HepG2 (cell line): ENCODE measurements around the gene RAD18. TPM values are rescaled to one million over a fixed set of nuclear protein-coding genes. Genes with fewer than 3 reads are reported as not detected.

Source experiments
- ATAC-seq: fragments of 200-7000 bp; cut with Tn5 transposase; 3 replicates; pipeline ENCODE4 v1.9.1; 2020; ENCODE audit warnings: mild to moderate bottlenecking, moderate library complexity
- BruUV-seq: library from RNA; stranded (reverse); fragments of 400-500 nt; replicated peaks from 2 replicates; lab custom pipeline; 2021; lab: Mats Ljungman, UMichigan
- CTCF ChIA-PET: fragments of 300-600 bp; formaldehyde crosslinking; extraction: SDS; loops from one replicate; lab custom pipeline; 2021; ENCODE audit warnings: low total read pairs, inconsistent platforms, low intra/inter-chr PET ratio; lab: Yijun Ruan, JAX
- POLR2A ChIA-PET: fragments of 350-600 bp; sonication (Branson Sonifier 250); formaldehyde crosslinking; loops from one replicate; lab custom pipeline; 2020; ENCODE audit warnings: antibody characterized with exemption, inconsistent platforms; lab: Yijun Ruan, JAX
- DNase-seq: peaks from one replicate; pipeline ENCODE4 v3.0.0-alpha.2; 2015; ENCODE audit warnings: low spot score
- FAIRE-seq: peaks from 3 replicates; lab custom pipeline; 2011; peaks lifted over from hg19 to GRCh38; lab: Jason Lieb, UNC
- H2AFZ ChIP-seq: one replicate; pipeline ENCODE4 v1.6.1; 2011; ENCODE audit warnings: low read length, inconsistent platforms
- H3K27ac ChIP-seq: fragments of 300-600 bp; 3 replicates; pipeline ENCODE4 v1.8.0; 2011; ENCODE audit warnings: mixed run types, mild to moderate bottlenecking, mixed read lengths, low read length, inconsistent platforms; ENCODE audit not compliant: insufficient read depth; ENCODE audit errors: extremely low read length
- H3K27me3 ChIP-seq, 2 experiments: fragments of 200-600 bp in 1 of 2; 2 replicates in 1 of 2; 3 replicates in 1 of 2; pipeline versions ENCODE4 v1.6.0 to v1.8.0; 2011; ENCODE audit warnings: low read length in 2 of 2, mild to moderate bottlenecking in 2 of 2, moderate library complexity in 2 of 2, inconsistent platforms in 1 of 2; ENCODE audit not compliant: insufficient read depth in 2 of 2, control insufficient read depth in 1 of 2
- H3K36me3 ChIP-seq, 2 experiments: fragments of 200-600 bp in 1 of 2; replicated peaks in 1 of 2; 2 replicates in 1 of 2; 3 replicates in 1 of 2; pipeline versions ENCODE4 v1.5.1 to v1.8.0; 2011; ENCODE audit warnings: low read length in 2 of 2, inconsistent platforms in 1 of 2; ENCODE audit not compliant: insufficient read depth in 2 of 2, control insufficient read depth in 1 of 2
- H3K4me1 ChIP-seq: 2 replicates; pipeline ENCODE4 v1.5.1; 2012; ENCODE audit warnings: low read length, inconsistent platforms; ENCODE audit not compliant: insufficient read depth
- H3K4me2 ChIP-seq: 2 replicates; pipeline ENCODE4 v1.6.0; 2011; ENCODE audit warnings: low read depth, low read length, inconsistent platforms
- H3K4me3 ChIP-seq, 3 experiments: fragments of 200-600 bp in 1 of 3; sonication (generic), shearing (Covaris generic) in 1 of 3; replicated peaks in 1 of 3; 2 replicates each; pipeline ENCODE4 v1.5.1; 2011 to 2016; ENCODE audit warnings: low read length in 3 of 3, inconsistent platforms in 2 of 3, low read depth in 2 of 3, mild to moderate bottlenecking in 2 of 3, control low read depth in 1 of 3, mixed read lengths in 1 of 3; ENCODE audit not compliant: insufficient read depth in 1 of 3
- H3K79me2 ChIP-seq: one replicate; pipeline ENCODE4 v1.6.1; 2011; ENCODE audit warnings: low read length, inconsistent platforms; ENCODE audit not compliant: insufficient read depth
- H3K9ac ChIP-seq: 2 replicates; pipeline ENCODE4 v1.6.0; 2011; ENCODE audit warnings: mild to moderate bottlenecking, low read depth, low read length, inconsistent platforms; ENCODE audit not compliant: insufficient read depth
- H3K9me3 ChIP-seq: 2 replicates; pipeline ENCODE4 v1.5.1; 2012; ENCODE audit warnings: mild to moderate bottlenecking, low read length
- H4K20me1 ChIP-seq: 2 replicates; pipeline ENCODE4 v1.6.0; 2011; ENCODE audit warnings: inconsistent platforms, mild to moderate bottlenecking, low read length, moderate library complexity; ENCODE audit not compliant: insufficient read depth
- CENPX ChIP-seq: sonication (generic); formaldehyde crosslinking; IDR thresholded peaks from 2 replicates; pipeline ENCODE4 v1.9.0; 2021; ENCODE audit warnings: mild to moderate bottlenecking, missing genetic modification reagents, moderate library complexity
- IKZF1 ChIP-seq: fragments of 450-650 bp; IDR thresholded peaks from 2 replicates; pipeline ENCODE4 v1.7.1; 2016
- MIER2 ChIP-seq: IDR thresholded peaks from 2 replicates; pipeline ENCODE4 v1.6.1; 2016; ENCODE audit warnings: missing biosample characterization, missing genetic modification reagents
- MXI1 ChIP-seq: IDR thresholded peaks from 3 replicates; pipeline ENCODE4 v1.6.1; 2012; ENCODE audit warnings: low read depth, low read length, inconsistent platforms, borderline replicate concordance
- NFKBIZ ChIP-seq: IDR thresholded peaks from 2 replicates; pipeline ENCODE4 v1.6.1; 2018; ENCODE audit warnings: missing genetic modification reagents, missing compliant biosample characterization
- SALL1 ChIP-seq: sonication (generic); formaldehyde crosslinking; IDR thresholded peaks from 2 replicates; pipeline ENCODE4 v1.8.0; 2022; ENCODE audit warnings: mild to moderate bottlenecking, missing genetic modification reagents
- SALL2 ChIP-seq: sonication (generic); formaldehyde crosslinking; IDR thresholded peaks from 2 replicates; pipeline ENCODE4 v1.8.1; 2023; ENCODE audit warnings: mild to moderate bottlenecking, missing genetic modification reagents, inconsistent platforms
- U2AF2 ChIP-seq: fragments of 200-400 bp; formaldehyde crosslinking; IDR thresholded peaks from 2 replicates; pipeline ENCODE4 v1.6.1; 2017; ENCODE audit warnings: low read depth, mild to moderate bottlenecking, low read length
- YEATS4 ChIP-seq: sonication (generic); formaldehyde crosslinking; IDR thresholded peaks from 2 replicates; pipeline ENCODE4 v1.4.0; 2020; ENCODE audit warnings: missing genetic modification reagents, borderline replicate concordance
- ZBTB26 ChIP-seq: IDR thresholded peaks from 2 replicates; pipeline ENCODE4 v1.6.1; 2016; ENCODE audit warnings: missing compliant biosample characterization, missing genetic modification reagents, borderline replicate concordance
- ZNF207 ChIP-seq: fragments of 450-650 bp; IDR thresholded peaks from 2 replicates; pipeline ENCODE4 v1.6.1; 2016; ENCODE audit warnings: antibody characterized with exemption, borderline replicate concordance
- ZNF24 ChIP-seq: fragments of 450-650 bp; IDR thresholded peaks from 2 replicates; pipeline ENCODE4 v1.6.1; 2017; ENCODE audit warnings: antibody characterized with exemption, mild to moderate bottlenecking
- ZNF431 ChIP-seq: sonication (generic); formaldehyde crosslinking; IDR thresholded peaks from 2 replicates; pipeline ENCODE4 v1.9.0; 2022; ENCODE audit warnings: missing genetic modification reagents, low read depth, mild to moderate bottlenecking, borderline replicate concordance
- ZNF577 ChIP-seq: sonication (generic); formaldehyde crosslinking; IDR thresholded peaks from 2 replicates; pipeline ENCODE4 v1.4.0; 2020; ENCODE audit warnings: mild to moderate bottlenecking, low read depth, missing genetic modification reagents, borderline replicate concordance
- ZNF616 ChIP-seq: sonication (generic); formaldehyde crosslinking; IDR thresholded peaks from 2 replicates; pipeline ENCODE4 v1.5.0; 2020; ENCODE audit warnings: low read depth, mild to moderate bottlenecking, missing genetic modification reagents
- ZNF780A ChIP-seq: sonication (generic); formaldehyde crosslinking; IDR thresholded peaks from 2 replicates; pipeline ENCODE4 v1.8.0; 2022; ENCODE audit warnings: mild to moderate bottlenecking, missing genetic modification reagents, moderate library complexity
- WGBS: methylation state at CpG from one replicate; pipeline ENCODE4 v1.1.6; 2017; ENCODE audit warnings: low lambda C conversion rate; 5-methylcytosine and 5-hydroxymethylcytosine counted together
- in situ Hi-C: cut with HindIII; loops from 2 replicates; pipeline ENCODE4 v1.10.0; 2017; ENCODE audit warnings: low pct_unique_long_range_greater_than_20kb; ENCODE audit not compliant: extremely low pct_ligation_motif_present
- intact Hi-C: fragments of 100-400 bp; cut with micrococcal nuclease; formaldehyde crosslinking; loops from one replicate; pipeline ENCODE4 v1.10.0; 2022; ENCODE audit not compliant: unreplicated experiment
- polyA plus RNA-seq, 8 experiments: library from polyadenylated mRNA; depleted of rRNA in 3 of 8; stranded (reverse) in 7 of 8; unstranded in 1 of 8; fragments of >200 nt; fragmentation: Illumina TruSeq in 4 of 8; extraction: Trizol in 4 of 8; gene quantifications; 2 replicates each; pipeline versions ENCODE4 v1.2.1 to v1.2.3, GENCODE V29; 2011 to 2016; ENCODE audit warnings: low read depth in 4 of 8, missing spikeins in 1 of 8, mixed read lengths in 1 of 8; ENCODE audit not compliant: insufficient read depth in 1 of 8
- total RNA-seq, 5 experiments: library from RNA; depleted of rRNA; stranded (reverse); fragments of >200 nt; fragmentation: Illumina TruSeq; extraction: Trizol; gene quantifications; 2 replicates each; pipeline ENCODE4 v1.2.3, GENCODE V29; 2016; ENCODE audit warnings: low read depth in 1 of 5
- TF ChIP-seq, protein P1 (sequence below): sonication (generic); formaldehyde crosslinking; IDR thresholded peaks from 2 replicates; pipeline ENCODE4 v1.4.0; 2020; ENCODE audit warnings: mild to moderate bottlenecking, missing genetic modification reagents
- TF ChIP-seq, protein P2 (sequence below): sonication (generic); formaldehyde crosslinking; IDR thresholded peaks from 2 replicates; pipeline ENCODE4 v1.5.0; 2020; ENCODE audit warnings: missing genetic modification reagents
- TF ChIP-seq, protein P3 (sequence below): sonication (generic); formaldehyde crosslinking; IDR thresholded peaks from 2 replicates; pipeline ENCODE4 v1.4.0; 2020; ENCODE audit warnings: missing genetic modification reagents, borderline replicate concordance

RAD18 gene
- total and polyA plus RNA-seq, 2 of the 13 experiments (the other 11 are each of a cell fraction or from before 2014, with no cell fraction given): 5.9 to 20.7 TPM

DNA sequence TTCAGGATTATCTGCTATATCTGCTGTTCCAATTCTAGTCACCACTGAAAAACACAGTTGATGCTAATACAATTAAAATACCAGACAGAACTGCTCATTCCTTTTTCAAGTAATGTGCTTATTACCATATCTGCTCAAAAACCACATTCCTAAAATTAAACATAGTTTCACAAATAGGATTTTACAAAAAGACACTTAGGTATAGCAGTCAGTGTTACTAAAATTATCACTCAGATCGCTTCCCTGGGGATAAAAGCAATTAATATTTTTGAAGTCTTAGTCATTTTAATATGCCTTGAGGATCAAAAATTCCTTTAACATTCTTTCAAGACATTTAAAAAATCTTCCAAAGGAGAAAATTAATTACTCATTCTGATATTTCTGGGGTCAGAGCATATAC is 71.5 kb downstream of the RAD18 start:
- WGBS: 92% methylated on average over 1 of the region's 1 CpG
- CTCF ChIA-PET: no interaction called here
- POLR2A ChIA-PET: no interaction called here
- Histone ChIP-seq H2AFZ (no peak overlapping the region), H3K27me3 (no peaks in the 10 kb centered on the region), H3K9me3 (no peaks in the 10 kb centered on the region), H3K9ac (no peak overlapping the region), H3K4me2 (no peak overlapping the region), H3K36me3 (peaks cover 4 to 24% of the 10 kb centered on the region in 2 experiments; a peak in 3 of 5 replicates), H3K79me2 (no peaks in the 10 kb centered on the region), H4K20me1 (no peaks in the 10 kb centered on the region), H3K4me1 (no peaks in the 10 kb centered on the region), H3K4me3 (no peak overlapping the region)
- in situ Hi-C loops (no loop called here), intact Hi-C loops (no loop called here)
- no peak for ATAC-seq
- no peak for FAIRE-seq
- DNase-seq: no peak
- TF ChIP-seq ZNF780A: no peak
- TF ChIP-seq, protein P1, sequence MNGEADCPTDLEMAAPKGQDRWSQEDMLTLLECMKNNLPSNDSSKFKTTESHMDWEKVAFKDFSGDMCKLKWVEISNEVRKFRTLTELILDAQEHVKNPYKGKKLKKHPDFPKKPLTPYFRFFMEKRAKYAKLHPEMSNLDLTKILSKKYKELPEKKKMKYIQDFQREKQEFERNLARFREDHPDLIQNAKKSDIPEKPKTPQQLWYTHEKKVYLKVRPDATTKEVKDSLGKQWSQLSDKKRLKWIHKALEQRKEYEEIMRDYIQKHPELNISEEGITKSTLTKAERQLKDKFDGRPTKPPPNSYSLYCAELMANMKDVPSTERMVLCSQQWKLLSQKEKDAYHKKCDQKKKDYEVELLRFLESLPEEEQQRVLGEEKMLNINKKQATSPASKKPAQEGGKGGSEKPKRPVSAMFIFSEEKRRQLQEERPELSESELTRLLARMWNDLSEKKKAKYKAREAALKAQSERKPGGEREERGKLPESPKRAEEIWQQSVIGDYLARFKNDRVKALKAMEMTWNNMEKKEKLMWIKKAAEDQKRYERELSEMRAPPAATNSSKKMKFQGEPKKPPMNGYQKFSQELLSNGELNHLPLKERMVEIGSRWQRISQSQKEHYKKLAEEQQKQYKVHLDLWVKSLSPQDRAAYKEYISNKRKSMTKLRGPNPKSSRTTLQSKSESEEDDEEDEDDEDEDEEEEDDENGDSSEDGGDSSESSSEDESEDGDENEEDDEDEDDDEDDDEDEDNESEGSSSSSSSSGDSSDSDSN (CRISPR knock-in tag): no peak
- TF ChIP-seq, protein P2, sequence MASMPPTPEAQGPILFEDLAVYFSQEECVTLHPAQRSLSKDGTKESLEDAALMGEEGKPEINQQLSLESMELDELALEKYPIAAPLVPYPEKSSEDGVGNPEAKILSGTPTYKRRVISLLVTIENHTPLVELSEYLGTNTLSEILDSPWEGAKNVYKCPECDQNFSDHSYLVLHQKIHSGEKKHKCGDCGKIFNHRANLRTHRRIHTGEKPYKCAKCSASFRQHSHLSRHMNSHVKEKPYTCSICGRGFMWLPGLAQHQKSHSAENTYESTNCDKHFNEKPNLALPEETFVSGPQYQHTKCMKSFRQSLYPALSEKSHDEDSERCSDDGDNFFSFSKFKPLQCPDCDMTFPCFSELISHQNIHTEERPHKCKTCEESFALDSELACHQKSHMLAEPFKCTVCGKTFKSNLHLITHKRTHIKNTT (CRISPR knock-in tag): no peak
- TF ChIP-seq U2AF2: no peak
- no peak for TF ChIP-seq SALL2 (CRISPR knock-in tag)
- TF ChIP-seq MXI1: no peak
- no peak for TF ChIP-seq ZNF207
- no peak for TF ChIP-seq ZNF577
- TF ChIP-seq MIER2 (CRISPR knock-in tag): no peak
- TF ChIP-seq ZNF616: no peak
- TF ChIP-seq ZNF431 (CRISPR knock-in tag): no peak
- no peak for TF ChIP-seq CENPX
- TF ChIP-seq ZNF24: no peak
- TF ChIP-seq IKZF1: no peak
- no peak for TF ChIP-seq ZBTB26
- TF ChIP-seq NFKBIZ (CRISPR knock-in tag): no peak
- TF ChIP-seq SALL1: no peak
- TF ChIP-seq, protein P3, sequence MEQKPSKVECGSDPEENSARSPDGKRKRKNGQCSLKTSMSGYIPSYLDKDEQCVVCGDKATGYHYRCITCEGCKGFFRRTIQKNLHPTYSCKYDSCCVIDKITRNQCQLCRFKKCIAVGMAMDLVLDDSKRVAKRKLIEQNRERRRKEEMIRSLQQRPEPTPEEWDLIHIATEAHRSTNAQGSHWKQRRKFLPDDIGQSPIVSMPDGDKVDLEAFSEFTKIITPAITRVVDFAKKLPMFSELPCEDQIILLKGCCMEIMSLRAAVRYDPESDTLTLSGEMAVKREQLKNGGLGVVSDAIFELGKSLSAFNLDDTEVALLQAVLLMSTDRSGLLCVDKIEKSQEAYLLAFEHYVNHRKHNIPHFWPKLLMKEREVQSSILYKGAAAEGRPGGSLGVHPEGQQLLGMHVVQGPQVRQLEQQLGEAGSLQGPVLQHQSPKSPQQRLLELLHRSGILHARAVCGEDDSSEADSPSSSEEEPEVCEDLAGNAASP (CRISPR knock-in tag): no peak
- TF ChIP-seq YEATS4 (CRISPR knock-in tag): no peak
- TF ChIP-seq, all 625 proteins: peak for 0
- no peak overlapping the region for H3K27ac ChIP-seq
- no TSS peak for BruUV-seq
